ENCODE results near the gene NELFE.
A peak's percentile ranks its signal among the peaks of the same experiment; 100 is the strongest.

DNA sequence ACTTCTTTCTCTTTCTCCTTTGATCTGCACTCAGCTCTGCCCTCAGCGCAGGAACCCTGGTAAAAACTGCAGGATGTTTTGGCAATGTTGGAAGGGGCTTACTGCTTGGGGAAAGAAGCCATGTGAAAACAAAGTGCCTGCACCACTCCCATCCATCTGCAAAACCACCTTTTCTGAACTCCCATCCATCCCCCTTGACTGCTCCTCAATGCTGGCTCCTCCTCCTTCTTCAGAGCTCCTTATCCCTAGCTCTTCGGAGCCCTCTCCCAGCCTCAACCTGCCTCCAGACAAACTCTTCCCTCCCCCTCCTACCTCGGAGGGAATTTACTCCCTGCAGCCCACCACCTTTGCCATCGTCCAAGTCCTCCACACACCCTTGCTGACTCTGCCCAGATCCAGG is 52.6 kb downstream of the NELFE start:
- TF ChIP-seq, protein P1, sequence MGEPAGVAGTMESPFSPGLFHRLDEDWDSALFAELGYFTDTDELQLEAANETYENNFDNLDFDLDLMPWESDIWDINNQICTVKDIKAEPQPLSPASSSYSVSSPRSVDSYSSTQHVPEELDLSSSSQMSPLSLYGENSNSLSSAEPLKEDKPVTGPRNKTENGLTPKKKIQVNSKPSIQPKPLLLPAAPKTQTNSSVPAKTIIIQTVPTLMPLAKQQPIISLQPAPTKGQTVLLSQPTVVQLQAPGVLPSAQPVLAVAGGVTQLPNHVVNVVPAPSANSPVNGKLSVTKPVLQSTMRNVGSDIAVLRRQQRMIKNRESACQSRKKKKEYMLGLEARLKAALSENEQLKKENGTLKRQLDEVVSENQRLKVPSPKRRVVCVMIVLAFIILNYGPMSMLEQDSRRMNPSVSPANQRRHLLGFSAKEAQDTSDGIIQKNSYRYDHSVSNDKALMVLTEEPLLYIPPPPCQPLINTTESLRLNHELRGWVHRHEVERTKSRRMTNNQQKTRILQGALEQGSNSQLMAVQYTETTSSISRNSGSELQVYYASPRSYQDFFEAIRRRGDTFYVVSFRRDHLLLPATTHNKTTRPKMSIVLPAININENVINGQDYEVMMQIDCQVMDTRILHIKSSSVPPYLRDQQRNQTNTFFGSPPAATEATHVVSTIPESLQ (CRISPR knock-in tag; IDR thresholded peaks at IDR 0.05): no peak
- TF ChIP-seq, protein P2, sequence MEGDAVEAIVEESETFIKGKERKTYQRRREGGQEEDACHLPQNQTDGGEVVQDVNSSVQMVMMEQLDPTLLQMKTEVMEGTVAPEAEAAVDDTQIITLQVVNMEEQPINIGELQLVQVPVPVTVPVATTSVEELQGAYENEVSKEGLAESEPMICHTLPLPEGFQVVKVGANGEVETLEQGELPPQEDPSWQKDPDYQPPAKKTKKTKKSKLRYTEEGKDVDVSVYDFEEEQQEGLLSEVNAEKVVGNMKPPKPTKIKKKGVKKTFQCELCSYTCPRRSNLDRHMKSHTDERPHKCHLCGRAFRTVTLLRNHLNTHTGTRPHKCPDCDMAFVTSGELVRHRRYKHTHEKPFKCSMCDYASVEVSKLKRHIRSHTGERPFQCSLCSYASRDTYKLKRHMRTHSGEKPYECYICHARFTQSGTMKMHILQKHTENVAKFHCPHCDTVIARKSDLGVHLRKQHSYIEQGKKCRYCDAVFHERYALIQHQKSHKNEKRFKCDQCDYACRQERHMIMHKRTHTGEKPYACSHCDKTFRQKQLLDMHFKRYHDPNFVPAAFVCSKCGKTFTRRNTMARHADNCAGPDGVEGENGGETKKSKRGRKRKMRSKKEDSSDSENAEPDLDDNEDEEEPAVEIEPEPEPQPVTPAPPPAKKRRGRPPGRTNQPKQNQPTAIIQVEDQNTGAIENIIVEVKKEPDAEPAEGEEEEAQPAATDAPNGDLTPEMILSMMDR (IDR thresholded peaks at IDR 0.05): no peak
- TF ChIP-seq, protein P3, sequence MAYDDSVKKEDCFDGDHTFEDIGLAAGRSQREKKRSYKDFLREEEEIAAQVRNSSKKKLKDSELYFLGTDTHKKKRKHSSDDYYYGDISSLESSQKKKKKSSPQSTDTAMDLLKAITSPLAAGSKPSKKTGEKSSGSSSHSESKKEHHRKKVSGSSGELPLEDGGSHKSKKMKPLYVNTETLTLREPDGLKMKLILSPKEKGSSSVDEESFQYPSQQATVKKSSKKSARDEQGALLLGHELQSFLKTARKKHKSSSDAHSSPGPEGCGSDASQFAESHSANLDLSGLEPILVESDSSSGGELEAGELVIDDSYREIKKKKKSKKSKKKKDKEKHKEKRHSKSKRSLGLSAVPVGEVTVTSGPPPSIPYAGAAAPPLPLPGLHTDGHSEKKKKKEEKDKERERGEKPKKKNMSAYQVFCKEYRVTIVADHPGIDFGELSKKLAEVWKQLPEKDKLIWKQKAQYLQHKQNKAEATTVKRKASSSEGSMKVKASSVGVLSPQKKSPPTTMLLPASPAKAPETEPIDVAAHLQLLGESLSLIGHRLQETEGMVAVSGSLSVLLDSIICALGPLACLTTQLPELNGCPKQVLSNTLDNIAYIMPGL (CRISPR knock-in tag; IDR thresholded peaks at IDR 0.05): no peak
- TF ChIP-seq, protein P4, sequence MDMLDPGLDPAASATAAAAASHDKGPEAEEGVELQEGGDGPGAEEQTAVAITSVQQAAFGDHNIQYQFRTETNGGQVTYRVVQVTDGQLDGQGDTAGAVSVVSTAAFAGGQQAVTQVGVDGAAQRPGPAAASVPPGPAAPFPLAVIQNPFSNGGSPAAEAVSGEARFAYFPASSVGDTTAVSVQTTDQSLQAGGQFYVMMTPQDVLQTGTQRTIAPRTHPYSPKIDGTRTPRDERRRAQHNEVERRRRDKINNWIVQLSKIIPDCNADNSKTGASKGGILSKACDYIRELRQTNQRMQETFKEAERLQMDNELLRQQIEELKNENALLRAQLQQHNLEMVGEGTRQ (CRISPR knock-in tag; IDR thresholded peaks at IDR 0.05): no peak
- TF ChIP-seq, protein P5, sequence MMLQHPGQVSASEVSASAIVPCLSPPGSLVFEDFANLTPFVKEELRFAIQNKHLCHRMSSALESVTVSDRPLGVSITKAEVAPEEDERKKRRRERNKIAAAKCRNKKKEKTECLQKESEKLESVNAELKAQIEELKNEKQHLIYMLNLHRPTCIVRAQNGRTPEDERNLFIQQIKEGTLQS (CRISPR knock-in tag; conservative IDR thresholded peaks at IDR 0.05): no peak
- TF ChIP-seq, protein P6, sequence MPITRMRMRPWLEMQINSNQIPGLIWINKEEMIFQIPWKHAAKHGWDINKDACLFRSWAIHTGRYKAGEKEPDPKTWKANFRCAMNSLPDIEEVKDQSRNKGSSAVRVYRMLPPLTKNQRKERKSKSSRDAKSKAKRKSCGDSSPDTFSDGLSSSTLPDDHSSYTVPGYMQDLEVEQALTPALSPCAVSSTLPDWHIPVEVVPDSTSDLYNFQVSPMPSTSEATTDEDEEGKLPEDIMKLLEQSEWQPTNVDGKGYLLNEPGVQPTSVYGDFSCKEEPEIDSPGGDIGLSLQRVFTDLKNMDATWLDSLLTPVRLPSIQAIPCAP (CRISPR knock-in tag; IDR thresholded peaks at IDR 0.05): no peak
- TF ChIP-seq CREB1 (CRISPR knock-in tag; IDR thresholded peaks at IDR 0.05) (no peak), FOXP1 (CRISPR knock-in tag; IDR thresholded peaks at IDR 0.05; ENCODE audit: borderline replicate concordance) (no peak), NFE2L1 (CRISPR knock-in tag; IDR thresholded peaks at IDR 0.05) (0 out of 2 replicates have a peak, but pooled peaks have one; percentile 19)
